Heart right ventricle (tissue), 16 donors: ENCODE data around the gene UPK3B. TPM values are rescaled to one million over a fixed set of nuclear protein-coding genes. Genes with fewer than 3 reads are reported as not detected.
A peak's percentile ranks its signal among the peaks of the same experiment; 100 is the strongest.
"Not testable (repeated sequence)": the region's sequence is repeated elsewhere in the genome, so short reads cannot be mapped to it uniquely, and the experiment has no call there.

Experiments used
- ATAC-seq, 8 donors: fragments of 200-7000 bp; cut with Tn5 transposase; one replicate each; pipeline ENCODE4 v1.9.1; 2020; ENCODE audit warnings: mild to moderate bottlenecking in 8 of 8, moderate library complexity in 8 of 8, moderate number of reproducible peaks in 1 of 8
- DNase-seq, 2 donors: peaks; one replicate each; pipeline ENCODE4 v3.0.0-alpha.2; 2020
- H3K27ac ChIP-seq, 10 donors: fragments of 200-600 bp; sonication (generic) in 2 of 10; one replicate each; pipeline versions ENCODE4 v1.5.0 to v1.8.0; 2020 to 2022; ENCODE audit warnings: mild to moderate bottlenecking in 3 of 10
- H3K27me3 ChIP-seq, 7 donors: fragments of 200-600 bp; one replicate each; pipeline ENCODE4 v1.8.0; 2021 to 2022; ENCODE audit warnings: mild to moderate bottlenecking in 2 of 7
- H3K36me3 ChIP-seq, 9 donors: fragments of 200-600 bp; sonication (generic) in 1 of 9; one replicate each; pipeline versions ENCODE4 v1.5.0 to v1.8.0; 2020 to 2022; ENCODE audit warnings: mild to moderate bottlenecking in 2 of 9
- H3K4me1 ChIP-seq, 9 donors: fragments of 200-600 bp; sonication (generic) in 1 of 9; one replicate each; pipeline versions ENCODE4 v1.5.0 to v1.8.0; 2020 to 2022; ENCODE audit warnings: mild to moderate bottlenecking in 4 of 9
- H3K4me3 ChIP-seq, 10 donors: fragments of 200-600 bp; sonication (generic) in 2 of 10; one replicate each; pipeline versions ENCODE4 v1.5.0 to v1.8.0; 2020 to 2022; ENCODE audit warnings: mild to moderate bottlenecking in 7 of 10, moderate library complexity in 2 of 10
- H3K9me3 ChIP-seq, 11 donors: fragments of 200-600 bp in 10 of 11; sonication (generic) in 2 of 11; one replicate each; pipeline versions ENCODE4 v1.5.0 to v1.8.0; 2013 to 2022; ENCODE audit warnings: mild to moderate bottlenecking in 2 of 11, control low read depth in 1 of 11, moderate library complexity in 1 of 11
- WGBS, 2 donors: extraction: QIAGEN DNeasy Blood & Tissue Kit; methylation state at CpG; one replicate each; pipeline ENCODE4 v1.1.7; 2013; ENCODE audit warnings: inconsistent platforms in 1 of 2; 5-methylcytosine and 5-hydroxymethylcytosine counted together
- intact Hi-C, 10 donors: fragments of 100-400 bp; cut with DNase I; formaldehyde crosslinking; loops; one replicate each; pipeline versions ENCODE4 v1.11.1 to v1.14.2; 2022
- polyA plus RNA-seq, 2 donors: library from polyadenylated mRNA; stranded (reverse); fragments of 200-250 nt; gene quantifications; one replicate each; pipeline ENCODE4 v1.2.3, GENCODE V29; 2013
- total RNA-seq, 10 donors: library from RNA; stranded (reverse); fragmentation: NEBNext Ultra II Directional in 3 of 10; extraction: Animal tissue kit (Norgen Biotek cat#: 25700) in 3 of 10; gene quantifications; one replicate each; pipeline versions ENCODE4 v1.2.1 to v1.2.4, GENCODE V29; 2021 to 2023
- TF ChIP-seq, protein P1 (sequence below), 9 donors: fragments of 200-600 bp; sonication (generic) in 2 of 9; IDR thresholded peaks; one replicate each; pipeline versions ENCODE4 v1.5.0 to v1.8.0; 2021 to 2022; ENCODE audit warnings: antibody characterized with exemption in 9 of 9, mild to moderate bottlenecking in 5 of 9, moderate library complexity in 1 of 9
- donor health status: Arrhythmogenic right ventricular cardiomyopathy.
- donor health status: ischemic (EF 13 %, LVEDD 7.1; RV severe dilation, severe dysfunction).
- donor health status: healthy with polysubstance abuse.
- donor health status: DM: no; HTN: yes; CAD: no.
- donor health status: DM: no; HTN: no; CAD: no.
- donor health status: ischemic (EF 25% LVEDD 6.9; RV normal size, moderate dysfunction).
- donor health status: ischemic (EF 25% LVEDD 5.7; RV mildly dilated, moderate dysfunction).
- donor health status: healthy.
- donor health status: DM: yes; HTN: yes; CAD: no.
- donor health status: Ischemic cardiomyopathy.
- donor health status: ischemic (EF 35%, LVEDD 5.7; RV mildly dilated, moderate dysfunction).
- donor health status: nonischemic (EF 11% LVEDD 7.7; RV severe dilation, severe dysfunction).
- donor health status: DM: yes; HTN: yes; CAD: no.
- donor health status: PGD.
- donor health status: ischemic (EF 29% LVEDD 5.4; RV normal size, mild dysfunction).
- donor health status: nonischemic (EF 23%, LVEDD 6.1; RV moderate dilation, normal function).

The UPK3B gene
- total and polyA plus RNA-seq, 12 donors = 0.09 to 2.7 (median 0.53) TPM; not detected in 3

- Histone ChIP-seq H3K36me3 (peaks cover 0 to 14% (median 0%) of the 10 kb centered on the region in 9 donors), H3K27ac (peak overlapping the region; percentile 91 to 98 (median 96)), H3K4me3 (peak overlapping the region; percentile 79 to 99 (median 92)), H3K4me1 (peaks cover 0 to 15% (median 2%) of the 10 kb centered on the region in 9 donors)
- 0% methylated on average over 63 to 67 of the region's 71 CpGs for WGBS, 2 donors
- H3K27me3 ChIP-seq, intact Hi-C loops, H3K9me3 ChIP-seq: not testable (repeated sequence)
- ATAC-seq = peak; percentile 100
- peak; percentile 88 to 91 for DNase-seq
- TF ChIP-seq, protein P1, sequence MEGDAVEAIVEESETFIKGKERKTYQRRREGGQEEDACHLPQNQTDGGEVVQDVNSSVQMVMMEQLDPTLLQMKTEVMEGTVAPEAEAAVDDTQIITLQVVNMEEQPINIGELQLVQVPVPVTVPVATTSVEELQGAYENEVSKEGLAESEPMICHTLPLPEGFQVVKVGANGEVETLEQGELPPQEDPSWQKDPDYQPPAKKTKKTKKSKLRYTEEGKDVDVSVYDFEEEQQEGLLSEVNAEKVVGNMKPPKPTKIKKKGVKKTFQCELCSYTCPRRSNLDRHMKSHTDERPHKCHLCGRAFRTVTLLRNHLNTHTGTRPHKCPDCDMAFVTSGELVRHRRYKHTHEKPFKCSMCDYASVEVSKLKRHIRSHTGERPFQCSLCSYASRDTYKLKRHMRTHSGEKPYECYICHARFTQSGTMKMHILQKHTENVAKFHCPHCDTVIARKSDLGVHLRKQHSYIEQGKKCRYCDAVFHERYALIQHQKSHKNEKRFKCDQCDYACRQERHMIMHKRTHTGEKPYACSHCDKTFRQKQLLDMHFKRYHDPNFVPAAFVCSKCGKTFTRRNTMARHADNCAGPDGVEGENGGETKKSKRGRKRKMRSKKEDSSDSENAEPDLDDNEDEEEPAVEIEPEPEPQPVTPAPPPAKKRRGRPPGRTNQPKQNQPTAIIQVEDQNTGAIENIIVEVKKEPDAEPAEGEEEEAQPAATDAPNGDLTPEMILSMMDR (IDR thresholded peaks at IDR 0.05) = peak in 2 of 9 donors; percentile 7 to 8
These were observed 38.9 kb downstream of the UPK3B start for GRCh38 chr7:76549025-76549854.

GRCh38 chr7:76549855-76550248 lies 39.5 kb downstream of the UPK3B start:
- peak overlapping the region; percentile 79 to 99 (median 92) for H3K4me3 ChIP-seq
- peak in 1 of 2 donors; percentile 3 for DNase-seq
- ATAC-seq = peak in 1 of 8 donors; percentile 18
- peak overlapping the region; percentile 91 to 98 (median 96) for H3K27ac ChIP-seq
- H3K36me3 ChIP-seq = peaks cover 0 to 21% (median 0%) of the 10 kb centered on the region in 9 donors
- 0 to 1% methylated on average over 18 to 19 of the region's 19 CpGs for WGBS, 2 donors
- intact Hi-C loops, H3K9me3 ChIP-seq, H3K27me3 ChIP-seq: not testable (repeated sequence)
- H3K4me1 ChIP-seq = peaks cover 0 to 15% (median 2%) of the 10 kb centered on the region in 9 donors

DNA sequence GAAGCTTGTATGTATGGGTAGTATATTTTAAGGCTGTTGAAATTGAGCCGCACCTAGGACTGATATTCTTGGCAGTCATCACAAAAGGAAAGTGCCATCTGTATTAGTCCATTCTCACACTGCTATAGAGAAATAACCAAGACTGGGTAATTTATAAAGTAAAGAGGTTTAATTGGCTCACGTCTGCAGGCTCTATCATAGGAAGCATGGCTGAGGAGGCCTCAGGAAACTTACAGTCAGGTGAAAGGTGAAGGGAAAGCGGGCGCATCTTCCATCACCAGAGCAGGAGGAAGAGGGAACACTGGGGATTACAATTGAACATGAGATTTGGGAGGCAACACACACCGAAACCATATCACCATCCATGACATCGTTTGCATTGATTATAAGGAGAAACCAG lies 41.6 kb downstream of the UPK3B start:
- ATAC-seq, H3K27ac ChIP-seq, DNase-seq, H3K9me3 ChIP-seq, H3K4me3 ChIP-seq, intact Hi-C loops, H3K27me3 ChIP-seq: not testable (repeated sequence)
- 90 to 98% methylated on average over 5 to 6 of the region's 6 CpGs for WGBS, 2 donors
- Histone ChIP-seq H3K4me1 (peaks cover 0 to 17% (median 3%) of the 10 kb centered on the region in 9 donors), H3K36me3 (peaks cover 0 to 34% (median 0%) of the 10 kb centered on the region in 9 donors)

DNA sequence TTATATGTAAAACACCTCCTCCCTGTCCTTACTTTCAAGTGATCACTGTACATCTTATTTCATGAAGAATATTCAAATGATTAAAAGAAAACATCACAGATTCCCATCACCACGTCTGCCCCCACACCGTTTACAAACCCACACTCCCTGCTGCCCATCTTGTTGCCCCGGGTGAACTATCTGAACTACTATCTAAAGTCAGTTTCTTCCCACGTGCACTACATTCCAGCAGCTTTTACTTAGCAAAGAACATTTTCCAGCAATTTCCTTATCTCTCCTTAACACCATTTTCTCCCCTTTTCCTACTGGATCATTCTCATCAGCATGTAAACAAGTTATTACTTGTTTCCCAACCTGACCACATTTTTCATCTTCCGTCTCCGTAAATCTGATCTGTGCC lies 49.3 kb downstream of the UPK3B start:
- WGBS, 2 donors = 44 to 56% methylated on average over 6 of the region's 6 CpGs
- H3K9me3 ChIP-seq, H3K27me3 ChIP-seq, H3K27ac ChIP-seq, intact Hi-C loops, H3K4me3 ChIP-seq, DNase-seq, ATAC-seq: not testable (repeated sequence)
- Histone ChIP-seq H3K36me3 (peaks cover 0 to 21% (median 0%) of the 10 kb centered on the region in 9 donors), H3K4me1 (peaks cover 0 to 13% (median 0%) of the 10 kb centered on the region in 9 donors)

DNA sequence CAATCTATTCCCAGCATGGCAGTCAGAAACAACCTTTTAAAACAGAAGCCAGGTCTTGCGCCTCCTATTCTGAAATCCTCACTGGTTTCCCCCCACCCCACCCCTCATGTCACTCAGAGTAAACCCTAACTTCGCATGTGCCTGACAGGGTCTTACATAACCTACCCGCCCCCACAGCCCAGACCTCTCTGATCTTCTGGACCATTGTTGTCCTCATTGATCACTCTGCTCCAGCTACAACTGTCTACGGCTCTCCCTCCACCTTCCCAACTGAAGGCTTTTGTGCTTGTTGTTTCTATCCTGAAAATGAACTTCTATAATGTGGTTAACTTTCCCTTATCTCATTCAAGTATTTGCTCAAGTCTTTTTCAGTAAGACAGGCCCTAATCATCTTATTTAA lies 49.8 kb downstream of the UPK3B start:
- ATAC-seq, intact Hi-C loops: not testable (repeated sequence)
- WGBS, 2 donors = 79 to 80% methylated on average over 4 of the region's 4 CpGs

GRCh38 chr7:76561342-76561741 lies 51.0 kb downstream of the UPK3B start:
- DNase-seq, intact Hi-C loops, H3K9me3 ChIP-seq, H3K27me3 ChIP-seq, H3K4me3 ChIP-seq, H3K27ac ChIP-seq, ATAC-seq: not testable (repeated sequence)
- Histone ChIP-seq H3K4me1 (peaks cover 0 to 10% (median 0%) of the 10 kb centered on the region in 9 donors), H3K36me3 (peaks cover 0 to 13% (median 0%) of the 10 kb centered on the region in 9 donors)
- 93 to 100% methylated on average over 3 of the region's 3 CpGs for WGBS, 2 donors

More for the DNA sequence above, 49.8 kb downstream of the UPK3B start:
- not testable (repeated sequence) for H3K27me3 ChIP-seq, DNase-seq, H3K4me3 ChIP-seq, H3K27ac ChIP-seq, H3K9me3 ChIP-seq
- Histone ChIP-seq H3K4me1 (peaks cover 0 to 13% (median 0%) of the 10 kb centered on the region in 9 donors), H3K36me3 (peaks cover 0 to 17% (median 0%) of the 10 kb centered on the region in 9 donors)

DNA sequence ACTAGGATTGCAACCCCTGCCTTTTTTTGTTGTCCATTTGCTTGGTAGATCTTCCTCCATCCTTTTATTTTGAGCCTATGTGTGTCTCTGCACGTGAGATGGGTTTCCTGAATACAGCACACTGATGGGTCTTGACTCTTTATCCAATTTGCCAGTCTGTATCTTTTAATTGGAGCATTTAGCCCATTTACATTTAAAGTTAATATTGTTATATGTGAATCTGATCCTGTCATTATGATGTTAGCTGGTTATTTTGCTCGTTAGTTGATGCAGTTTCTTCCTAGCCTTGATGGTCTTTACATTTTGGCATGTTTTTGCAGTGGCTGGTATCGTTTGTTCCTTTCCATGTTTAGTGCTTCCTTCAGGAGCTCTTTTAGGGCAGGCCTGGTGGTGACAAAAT lies 54.6 kb downstream of the UPK3B start:
- WGBS, 2 donors = 94 to 96% methylated on average over 2 of the region's 3 CpGs
- H3K9me3 ChIP-seq = peaks cover 0 to 11% (median 0%) of the 10 kb centered on the region in 11 donors
- H3K4me1 ChIP-seq, H3K27ac ChIP-seq, DNase-seq, H3K36me3 ChIP-seq, H3K4me3 ChIP-seq, H3K27me3 ChIP-seq, ATAC-seq, intact Hi-C loops: not testable (repeated sequence)

Other genes with a start within 250 kb of the UPK3B start
- 1,000 to 10,000 TPM; 1,266 to 2,631 (median 2,034) TPM for gene HSPB1, start 207.9 kb upstream of the UPK3B start, total RNA-seq
- 1,000 to 10,000 TPM; 2,522 to 6,886 TPM for gene HSPB1, start 207.9 kb upstream of the UPK3B start, polyA plus RNA-seq
- gene YWHAG, start 151.6 kb upstream of the UPK3B start, total RNA-seq = 100 to 1,000 TPM; 193 to 262 (median 207) TPM
- gene YWHAG, start 151.6 kb upstream of the UPK3B start, polyA plus RNA-seq = 10 to 100 TPM; 63.7 to 88.0 TPM
- 1 to 10 TPM in 3 of 10 donors, under 1 TPM in 7; 0.24 to 1.3 (median 0.65) TPM for gene SSC4D, start 100.9 kb upstream of the UPK3B start, total RNA-seq
- gene SSC4D, start 100.9 kb upstream of the UPK3B start, polyA plus RNA-seq = 1 to 10 TPM in 1 of 2 donors, under 1 TPM in 1; 0.99 to 1.9 TPM
- gene ZP3, start 85.6 kb upstream of the UPK3B start, total RNA-seq = 1 to 10 TPM in 4 of 10 donors, not detected in 6; 1.3 to 5.7 (median 1.4) TPM
- 1 to 10 TPM in 1 of 2 donors, under 1 TPM in 1; 0.77 to 4.2 TPM for gene ZP3, start 85.6 kb upstream of the UPK3B start, polyA plus RNA-seq
- 10 to 100 TPM in 2 of 10 donors, 1 to 10 TPM in 8; 5.8 to 11.4 (median 8.1) TPM for gene DTX2, start 48.8 kb upstream of the UPK3B start, total RNA-seq
- 10 to 100 TPM; 11.2 to 23.4 TPM for gene DTX2, start 48.8 kb upstream of the UPK3B start, polyA plus RNA-seq
- gene SPDYE16, start 32.7 kb downstream of the UPK3B start, total RNA-seq = under 1 TPM in 3 of 10 donors, not detected in 7; 0.17 to 0.57 (median 0.54) TPM
- gene SPDYE16, start 32.7 kb downstream of the UPK3B start, polyA plus RNA-seq = under 1 TPM; 0.06 to 0.22 TPM
- gene POMZP3, start 116.7 kb downstream of the UPK3B start, total RNA-seq = 10 to 100 TPM in 2 of 10 donors, 1 to 10 TPM in 8; 3.5 to 14.9 (median 6.2) TPM
- 10 to 100 TPM in 1 of 2 donors, 1 to 10 TPM in 1; 9.9 to 14.5 TPM for gene POMZP3, start 116.7 kb downstream of the UPK3B start, polyA plus RNA-seq